Gastroesophageal sphincter (tissue), 3 donors: ENCODE data around the gene TNFSF4.

Source experiments
- CTCF ChIP-seq, 4 experiments: fragments of 200-600 bp in 2 of 4; fragments of 450-650 bp in 2 of 4; sonication (generic) in 1 of 4; IDR thresholded peaks; one replicate each; pipeline ENCODE4 v1.5.1; 2017 to 2019; ENCODE audit warnings: antibody characterized with exemption in 4 of 4, mild to moderate bottlenecking in 2 of 4, moderate library complexity in 2 of 4
- EP300 ChIP-seq: sonication (generic); formaldehyde crosslinking; IDR thresholded peaks from one replicate; pipeline ENCODE4 v1.6.1; 2017; ENCODE audit warnings: antibody characterized with exemption, mild to moderate bottlenecking
- POLR2A ChIP-seq, 2 donors: fragments of 450-650 bp; IDR thresholded peaks; one replicate each; pipeline ENCODE4 v1.6.1; 2017; ENCODE audit warnings: antibody characterized with exemption in 2 of 2, mild to moderate bottlenecking in 2 of 2, moderate library complexity in 1 of 2
- POLR2AphosphoS5 ChIP-seq: sonication (generic); formaldehyde crosslinking; IDR thresholded peaks from one replicate; pipeline ENCODE4 v1.6.1; 2017; ENCODE audit warnings: antibody characterized with exemption

- no peak for TF ChIP-seq CTCF (IDR thresholded peaks at IDR 0.05)
- no peak for TF ChIP-seq POLR2AphosphoS5
- no peak for TF ChIP-seq POLR2A (IDR thresholded peaks at IDR 0.05)
- no peak for TF ChIP-seq EP300
These were observed 69.9 kb downstream of the TNFSF4 start for GRCh38 chr1:173137107-173137706.
